IMR-90 (cell line): ENCODE data around the gene ZNF282.

Experiments used
- CTCF ChIP-seq: conservative IDR thresholded peaks from 2 replicates; pipeline ENCODE4 v1.5.1; 2012; ENCODE audit warnings: mild to moderate bottlenecking, low read depth, low read length, improper control_type of control experiment
- MXI1 ChIP-seq: IDR thresholded peaks from 2 replicates; pipeline ENCODE4 v1.6.1; 2012; ENCODE audit warnings: low read depth, mild to moderate bottlenecking, low read length, moderate library complexity, borderline replicate concordance

- TF ChIP-seq CTCF (no peak), MXI1 (no peak)
Observed at GRCh38 chr7:149166630-149167352, 28.6 kb upstream of the ZNF282 start.
